Astrocyte of the hippocampus (primary cell): ENCODE data around the gene LGALSL.
A peak's percentile ranks its signal among the peaks of the same experiment; 100 is the strongest.

Source experiments
- DNase-seq: peaks from one replicate; pipeline ENCODE4 v3.0.0; 2011; ENCODE audit warnings: low read depth, low spot score

LGALSL gene

GRCh38 chr2:64470766-64471295 is 16.9 kb downstream of the LGALSL start:
- no peak for DNase-seq

GRCh38 chr2:64471600-64471999 is 17.6 kb downstream of the LGALSL start:
- no peak for DNase-seq

DNA sequence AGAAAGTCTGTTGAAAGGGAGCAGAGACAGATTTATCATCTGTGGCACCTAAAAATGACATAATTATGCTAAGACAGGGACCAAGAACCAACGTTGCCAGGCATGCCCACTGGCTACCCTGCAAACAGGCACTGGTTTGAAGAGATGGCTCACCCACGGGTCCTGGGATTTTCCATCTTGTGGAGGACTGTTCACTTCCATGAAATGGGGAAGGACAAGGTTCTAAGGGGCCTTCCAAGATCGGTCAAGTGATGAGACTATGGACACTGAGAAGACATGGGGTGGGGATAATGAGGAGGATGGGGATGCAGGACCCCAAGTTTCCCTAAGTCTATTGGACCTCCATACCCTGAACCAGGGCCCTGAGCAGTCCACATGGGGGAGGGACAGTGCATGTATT is 18.9 kb downstream of the LGALSL start:
- DNase-seq: no peak

DNA sequence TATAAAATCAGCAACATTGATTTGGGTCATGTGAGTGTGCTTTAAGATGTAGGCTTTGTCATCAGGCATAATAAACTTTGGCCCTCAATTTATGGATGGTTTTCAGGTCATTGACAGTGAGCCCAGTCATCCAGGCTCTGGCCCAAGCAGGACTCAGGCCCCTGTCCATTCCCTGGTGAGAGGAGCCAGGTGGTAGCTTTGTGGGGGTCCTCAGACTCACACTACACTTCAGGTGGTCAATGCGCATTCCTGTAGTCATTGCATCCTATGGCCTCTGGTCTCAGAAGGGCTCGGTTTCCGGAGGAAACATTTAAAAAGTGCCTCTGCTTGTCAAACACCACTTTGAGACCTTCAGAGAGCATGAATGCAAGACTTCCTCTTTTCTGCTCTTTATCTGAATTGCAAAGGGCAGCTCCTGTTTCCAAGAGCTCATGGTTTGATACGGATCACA is 20.2 kb downstream of the LGALSL start:
- no peak for DNase-seq

- no peak for DNase-seq
Measured at GRCh38 chr2:64474636-64475035, 20.7 kb downstream of the LGALSL start.

DNA sequence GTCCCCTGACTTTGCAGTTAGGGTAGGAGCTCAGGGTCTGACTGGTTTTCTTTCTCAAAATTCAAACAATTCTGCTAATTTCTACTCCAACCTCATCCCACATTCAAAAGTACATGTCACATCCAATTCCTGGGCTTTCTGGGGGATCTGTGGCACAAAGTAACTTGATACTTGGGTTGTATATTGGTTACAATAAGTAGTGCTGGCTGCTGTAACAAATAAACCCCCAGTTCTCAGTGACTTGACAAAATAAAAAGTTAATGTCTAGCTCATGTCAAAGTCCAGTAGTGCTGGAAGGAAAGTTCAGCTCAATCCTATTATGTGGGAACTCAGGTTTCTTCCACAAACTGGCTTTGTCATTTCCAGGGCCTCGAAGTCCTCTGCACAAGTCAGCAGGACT is 23.1 kb downstream of the LGALSL start:
- no peak for DNase-seq

- DNase-seq: no peak
Measured at GRCh38 chr2:64477979-64478378, 24.0 kb downstream of the LGALSL start.

DNA sequence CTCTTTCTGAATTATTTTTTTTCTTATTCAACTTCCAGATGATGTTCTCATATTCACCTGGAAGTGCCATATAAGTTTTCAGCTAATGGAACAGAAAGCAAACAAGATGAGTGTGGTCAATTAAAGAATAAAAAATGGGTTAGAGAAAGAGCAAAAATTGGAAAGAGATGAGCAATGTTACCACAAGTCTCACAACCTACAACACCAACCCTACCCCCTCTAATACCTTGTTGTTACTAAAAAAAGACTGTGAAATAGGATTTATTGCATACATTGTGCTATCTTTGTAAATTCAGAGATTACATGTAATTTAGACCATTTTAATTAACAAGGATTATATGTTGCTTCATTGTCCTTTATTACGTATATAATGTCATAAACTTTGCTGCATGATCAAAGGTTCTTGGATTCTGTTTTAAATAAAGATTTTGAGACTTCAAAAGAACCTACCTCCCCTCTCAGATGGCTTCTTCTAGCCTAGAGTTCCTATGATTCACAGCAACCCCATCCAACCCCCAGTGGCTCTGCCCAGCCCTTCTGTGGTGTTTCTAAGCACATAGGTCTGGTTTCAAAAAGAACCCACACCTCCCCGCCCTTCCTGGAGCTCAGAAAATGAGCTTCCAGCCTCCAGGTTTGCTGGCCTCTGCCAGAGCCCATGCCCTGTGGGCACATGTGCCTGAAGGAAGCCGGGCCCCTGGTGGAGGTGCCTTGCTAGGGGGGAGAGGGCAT is 24.7 kb downstream of the LGALSL start:
- DNase-seq: no peak

DNA sequence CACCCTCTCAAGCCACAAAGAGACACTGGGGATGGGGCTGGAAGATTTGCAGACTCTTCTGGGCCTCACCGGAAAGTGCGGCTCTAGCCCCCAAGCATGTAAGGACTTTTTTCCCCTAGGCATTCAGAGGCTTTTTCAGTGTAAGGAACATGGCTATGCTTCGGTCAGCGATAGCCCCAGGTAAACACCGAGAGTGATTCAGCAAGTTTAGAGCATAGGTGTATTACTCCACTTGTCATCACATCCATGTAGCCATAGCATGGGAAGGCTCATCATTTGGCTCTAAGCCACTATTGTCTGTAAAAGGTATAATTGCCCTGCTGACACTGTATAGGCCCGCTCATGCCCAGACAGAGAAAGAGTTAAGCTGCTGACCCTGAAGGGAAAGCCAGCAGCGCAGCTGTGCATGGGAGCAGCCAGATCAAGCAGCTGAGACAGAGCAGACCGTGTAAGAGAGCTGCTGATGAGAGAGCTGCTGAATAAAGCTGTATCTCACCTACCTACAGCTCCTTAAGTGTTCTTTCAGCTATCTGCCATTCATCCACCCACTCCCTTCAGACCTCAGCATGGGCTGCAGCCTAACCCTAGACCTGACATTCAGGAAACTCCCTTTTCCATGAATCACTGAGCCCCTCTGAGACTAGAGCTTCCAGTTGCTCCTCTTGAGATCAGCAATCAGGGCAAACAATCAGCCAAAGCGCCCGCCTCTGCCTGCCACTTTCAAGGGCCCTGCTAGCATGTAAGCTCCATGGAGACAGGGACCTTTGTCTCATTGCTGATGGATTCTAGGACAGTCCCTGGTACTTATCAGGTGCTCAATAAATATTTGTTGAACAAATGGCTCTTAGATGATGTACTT is 25.5 kb downstream of the LGALSL start:
- DNase-seq: no peak

DNA sequence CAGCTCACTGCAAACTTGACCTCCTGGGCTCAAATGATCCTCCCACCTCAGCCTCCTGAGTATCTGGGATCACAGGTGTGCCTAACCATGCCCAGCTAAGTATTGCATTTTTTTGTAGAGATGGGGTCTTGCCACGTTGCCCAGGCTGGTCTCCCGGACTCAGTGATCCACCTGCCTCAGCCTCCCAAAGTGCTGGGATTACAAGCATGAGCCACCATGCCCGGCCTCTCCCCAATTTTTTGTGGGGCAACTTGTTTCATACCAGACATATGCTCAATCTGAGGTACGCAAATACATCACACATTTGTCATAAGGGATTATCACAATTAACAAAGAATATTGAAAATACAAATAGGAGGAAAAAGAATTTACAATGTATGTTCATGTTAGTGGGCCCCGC is 27.7 kb downstream of the LGALSL start:
- DNase-seq: no peak

DNA sequence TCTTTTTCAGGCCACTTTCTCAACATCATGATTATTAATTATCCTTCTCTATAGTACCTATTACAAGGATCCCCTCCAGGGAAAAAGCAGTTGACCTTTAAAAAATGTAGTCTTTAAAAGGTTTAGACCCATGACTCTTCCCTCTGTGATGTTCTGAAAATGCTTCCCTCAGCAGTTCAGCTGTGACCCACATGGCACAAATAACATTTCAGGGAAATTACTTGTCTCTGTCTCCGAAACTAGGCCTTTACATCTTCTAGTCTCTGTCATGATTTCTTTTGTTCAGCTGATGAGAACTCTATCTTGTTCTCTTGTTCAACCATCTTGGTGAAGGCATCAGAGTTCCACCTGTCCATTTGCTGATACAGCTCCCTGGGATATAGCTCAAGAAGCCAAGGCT is 28.3 kb downstream of the LGALSL start:
- no peak for DNase-seq

DNA sequence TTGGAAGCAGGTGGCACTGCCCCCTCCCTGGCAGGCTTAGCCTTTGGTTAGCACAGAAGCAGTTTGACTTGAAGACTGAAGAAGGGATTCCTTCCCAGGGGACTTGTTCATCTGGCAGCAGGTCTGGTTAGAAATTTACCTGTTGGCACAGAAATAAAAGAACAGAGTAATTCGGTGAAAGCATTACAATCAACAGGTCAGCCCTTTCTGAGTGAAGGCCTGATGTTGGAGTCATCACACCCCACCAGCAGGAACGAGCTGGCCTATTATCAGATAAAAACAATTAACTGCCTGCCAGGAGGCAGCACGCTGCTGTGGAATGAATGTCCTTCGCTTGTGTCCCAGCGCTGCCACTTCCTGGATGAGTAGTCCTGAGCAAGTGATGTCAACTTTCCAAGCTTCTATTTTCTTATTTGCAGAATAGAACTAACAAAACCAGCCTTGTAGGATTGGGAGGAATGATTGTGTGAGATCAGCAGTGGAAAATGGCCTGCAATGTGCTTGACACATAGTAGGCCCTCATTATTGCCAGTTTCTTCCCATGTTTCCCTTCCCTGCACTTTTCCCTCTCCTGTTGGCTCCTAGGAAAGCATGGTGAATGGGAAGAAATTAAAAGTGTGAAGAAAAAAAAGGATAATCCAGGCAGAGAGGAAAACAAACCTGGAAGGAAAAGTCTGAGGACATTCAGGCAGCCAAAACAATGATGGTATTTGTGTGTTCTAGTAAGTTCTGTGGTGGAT is 29.0 kb downstream of the LGALSL start:
- DNase-seq: peak; percentile 46

- no peak for DNase-seq
Measured at GRCh38 chr2:64485331-64485730, 31.4 kb downstream of the LGALSL start.

DNA sequence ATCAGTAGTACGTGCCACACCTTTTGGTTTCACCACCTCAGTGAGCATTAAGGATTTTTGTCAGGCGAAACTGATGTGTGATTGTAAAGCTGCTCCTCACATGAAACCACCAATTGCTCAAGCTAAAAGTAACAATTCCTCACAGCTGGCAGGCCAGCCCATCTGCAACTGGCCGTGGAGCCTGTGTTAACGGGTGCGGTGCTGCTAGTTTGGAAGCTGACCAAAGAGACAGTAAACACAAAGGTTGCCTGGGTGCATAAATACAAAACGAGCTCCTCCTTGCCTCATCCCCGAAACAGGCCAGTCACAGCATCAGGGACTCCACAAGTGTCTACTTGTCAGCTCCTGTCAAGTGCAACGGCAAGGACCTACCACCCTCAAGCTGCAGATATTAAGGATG is 32.0 kb downstream of the LGALSL start:
- no peak for DNase-seq

DNA sequence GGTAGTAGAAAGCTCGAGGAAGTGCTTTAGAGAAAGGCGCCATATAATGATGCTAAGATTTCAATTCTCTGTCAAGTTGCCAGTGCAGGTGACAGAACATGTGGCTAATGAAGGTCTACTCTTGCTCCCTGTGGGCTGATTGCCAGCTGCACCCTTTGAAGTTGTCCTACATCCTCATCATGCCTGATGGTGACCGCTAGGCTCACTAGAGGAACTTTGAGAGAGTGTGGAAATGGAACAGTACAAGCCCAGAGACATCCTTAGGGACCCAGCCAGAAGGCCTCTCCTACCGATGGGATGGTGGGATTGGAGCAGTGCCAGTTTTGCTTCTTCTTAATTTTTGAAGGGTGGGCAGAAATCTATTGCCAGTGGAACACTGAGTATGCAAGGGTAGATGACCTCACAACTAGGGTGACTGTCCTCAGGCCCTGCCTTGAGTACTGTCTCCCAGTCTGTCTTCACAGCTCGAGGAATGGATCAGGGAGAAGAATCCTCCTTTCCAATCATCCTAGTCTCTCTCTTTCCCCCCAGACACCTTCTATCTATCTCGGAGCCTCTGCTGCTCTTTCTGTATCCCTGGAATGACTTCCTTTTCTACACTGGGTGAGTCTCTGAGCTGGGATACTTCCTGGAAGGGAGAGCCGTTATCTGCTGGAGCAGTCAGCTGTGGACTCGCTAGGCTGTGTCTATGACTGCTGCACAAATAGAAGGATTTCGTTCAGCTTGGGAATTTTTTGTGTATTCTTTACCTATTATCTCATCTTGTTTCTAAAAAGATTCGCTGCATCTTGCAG is 33.5 kb downstream of the LGALSL start:
- DNase-seq: no peak

DNA sequence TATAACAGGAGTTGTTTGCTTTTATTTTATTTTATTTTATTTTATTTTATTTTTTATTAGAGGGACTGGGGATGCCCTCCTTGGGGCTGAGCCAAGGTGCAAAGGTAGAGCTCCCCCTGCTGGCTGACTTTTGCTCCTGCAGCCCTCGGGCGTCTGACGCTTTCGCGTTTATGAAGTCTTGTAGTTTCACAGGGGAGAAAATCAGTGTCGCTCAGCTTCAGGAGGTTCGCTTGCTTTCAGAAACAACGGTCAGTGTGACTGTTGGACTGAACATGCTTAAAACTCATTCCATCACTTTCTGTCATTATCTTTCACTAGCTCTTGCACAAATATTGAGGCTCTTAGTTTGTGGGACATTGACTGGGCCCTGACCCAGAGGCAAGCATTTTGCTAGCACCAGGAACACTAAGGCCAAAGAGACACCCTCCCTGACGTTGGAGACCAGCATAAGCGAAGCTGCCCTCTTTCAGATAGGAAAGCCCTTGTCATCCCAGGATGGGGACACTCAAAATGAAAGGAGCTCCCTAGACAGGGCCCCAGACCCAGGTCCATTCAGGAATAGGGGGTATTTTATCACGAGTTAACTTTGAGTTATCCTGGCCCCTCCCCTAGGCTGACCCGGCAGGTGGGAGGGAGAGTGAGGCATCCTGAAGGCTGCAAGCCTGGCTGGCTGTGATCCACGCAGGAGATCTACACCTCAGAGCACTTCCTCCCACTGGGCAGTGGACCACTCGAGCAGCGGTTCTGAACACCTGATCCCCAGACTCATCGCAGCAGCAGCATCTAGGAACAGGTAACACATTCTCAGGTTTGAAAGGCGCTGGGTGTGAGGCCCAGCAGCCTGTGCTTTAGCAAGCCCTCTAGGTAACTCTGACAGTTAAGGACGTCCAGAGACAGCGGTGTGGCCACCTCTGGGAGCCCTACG is 34.4 kb downstream of the LGALSL start:
- DNase-seq: peak; percentile 69

GRCh38 chr2:64489081-64489751 is 35.3 kb downstream of the LGALSL start:
- DNase-seq: no peak

- DNase-seq: peak; percentile 32
Measured at GRCh38 chr2:64491426-64491825, 37.5 kb downstream of the LGALSL start.

DNA sequence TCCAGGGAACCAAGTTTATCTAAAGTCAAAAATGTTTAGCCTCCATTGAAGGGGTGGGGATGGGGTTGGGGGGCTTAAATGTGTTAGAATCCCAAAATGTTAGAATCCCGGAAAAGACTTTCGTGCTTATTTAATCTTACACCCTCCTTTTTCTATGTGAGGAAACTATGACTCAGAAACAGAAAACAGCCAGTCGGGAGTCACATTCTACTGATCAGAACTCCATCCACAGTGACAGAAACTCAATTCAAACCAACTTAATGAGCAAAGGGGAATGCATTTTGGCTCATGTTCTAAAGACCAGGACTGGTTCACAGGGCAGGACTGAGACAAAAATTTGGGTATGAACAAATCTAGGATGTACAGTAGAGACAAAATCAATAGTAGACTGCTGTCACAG is 38.3 kb downstream of the LGALSL start:
- peak; percentile 34 for DNase-seq

GRCh38 chr2:64492821-64493220 is 38.9 kb downstream of the LGALSL start:
- DNase-seq: no peak
